HEK293 (cell line): ENCODE results near the gene DCAF5.

Experiments
- BCL6B ChIP-seq: fragments of 450-650 bp; formaldehyde crosslinking; IDR thresholded peaks from 2 replicates; pipeline ENCODE4 v1.5.1; 2017; ENCODE audit warnings: missing biosample characterization, missing genetic modification characterization
- KLF10 ChIP-seq: fragments of 450-650 bp; IDR thresholded peaks from 2 replicates; pipeline ENCODE4 v1.5.1; 2018; ENCODE audit warnings: missing biosample characterization, mild to moderate bottlenecking, missing genetic modification characterization
- MYNN ChIP-seq: fragments of 450-650 bp; formaldehyde crosslinking; IDR thresholded peaks from 2 replicates; pipeline ENCODE4 v1.5.1; 2016; ENCODE audit warnings: missing biosample characterization, missing genetic modification characterization, borderline replicate concordance
- PRDM1 ChIP-seq: fragments of 450-650 bp; formaldehyde crosslinking; IDR thresholded peaks from 2 replicates; pipeline ENCODE4; 2016; ENCODE audit warnings: missing biosample characterization, missing genetic modification characterization
- SETDB1 ChIP-seq: IDR thresholded peaks from one replicate; pipeline ENCODE4 v1.6.1; 2017; ENCODE audit warnings: mild to moderate bottlenecking, low read length, moderate library complexity, mixed read lengths; ENCODE audit not compliant: insufficient read length
- TSHZ1 ChIP-seq: fragments of 450-650 bp; formaldehyde crosslinking; IDR thresholded peaks from 2 replicates; pipeline ENCODE4 v1.5.1; 2016; ENCODE audit warnings: missing biosample characterization, missing genetic modification characterization, borderline replicate concordance
- YY1 ChIP-seq: fragments of 450-650 bp; formaldehyde crosslinking; IDR thresholded peaks from 2 replicates; pipeline ENCODE4 v1.5.1; 2018; ENCODE audit warnings: missing biosample characterization, missing genetic modification characterization
- ZBTB10 ChIP-seq: fragments of 450-650 bp; formaldehyde crosslinking; IDR thresholded peaks from 2 replicates; pipeline ENCODE4 v1.5.1; 2016; ENCODE audit warnings: missing biosample characterization, missing genetic modification characterization
- ZBTB17 ChIP-seq: fragments of 450-650 bp; formaldehyde crosslinking; IDR thresholded peaks from 2 replicates; pipeline ENCODE4 v1.5.1; 2016; ENCODE audit warnings: missing biosample characterization, missing genetic modification characterization
- ZBTB21 ChIP-seq: fragments of 450-650 bp; formaldehyde crosslinking; IDR thresholded peaks from 2 replicates; pipeline ENCODE4 v1.5.1; 2017; ENCODE audit warnings: missing biosample characterization, missing genetic modification characterization
- ZFHX2 ChIP-seq: fragments of 450-650 bp; formaldehyde crosslinking; conservative IDR thresholded peaks from 2 replicates; pipeline ENCODE4 v1.5.1; 2016; ENCODE audit warnings: missing biosample characterization, missing genetic modification characterization
- ZNF133 ChIP-seq: fragments of 450-650 bp; formaldehyde crosslinking; IDR thresholded peaks from 2 replicates; pipeline ENCODE4 v1.5.1; 2016; ENCODE audit warnings: missing biosample characterization, missing genetic modification characterization
- ZNF184 ChIP-seq: fragments of 450-650 bp; IDR thresholded peaks from 2 replicates; pipeline ENCODE4 v1.5.1; 2018; ENCODE audit warnings: missing biosample characterization, mild to moderate bottlenecking, missing genetic modification characterization
- ZNF2 ChIP-seq: fragments of 450-650 bp; formaldehyde crosslinking; IDR thresholded peaks from 2 replicates; pipeline ENCODE4 v1.5.1; 2016; ENCODE audit warnings: missing biosample characterization, missing genetic modification characterization
- ZNF335 ChIP-seq: fragments of 450-650 bp; formaldehyde crosslinking; conservative IDR thresholded peaks from 2 replicates; pipeline ENCODE4 v1.5.1; 2016; ENCODE audit warnings: missing biosample characterization, missing genetic modification characterization
- ZNF37A ChIP-seq: fragments of 450-650 bp; IDR thresholded peaks from 2 replicates; pipeline ENCODE4 v1.5.1; 2018; ENCODE audit warnings: missing biosample characterization, missing genetic modification characterization
- ZNF48 ChIP-seq: fragments of 450-650 bp; formaldehyde crosslinking; IDR thresholded peaks from 2 replicates; pipeline ENCODE4 v1.5.1; 2016; ENCODE audit warnings: missing biosample characterization, missing genetic modification characterization
- ZNF501 ChIP-seq: fragments of 450-650 bp; formaldehyde crosslinking; IDR thresholded peaks from 2 replicates; pipeline ENCODE4 v1.5.1; 2016; ENCODE audit warnings: missing biosample characterization, missing genetic modification characterization
- ZNF514 ChIP-seq: fragments of 450-650 bp; formaldehyde crosslinking; IDR thresholded peaks from 2 replicates; pipeline ENCODE4 v1.5.1; 2016; ENCODE audit warnings: missing biosample characterization, missing genetic modification characterization
- ZNF521 ChIP-seq: fragments of 450-650 bp; formaldehyde crosslinking; IDR thresholded peaks from 2 replicates; pipeline ENCODE4 v1.5.1; 2017; ENCODE audit warnings: missing biosample characterization, mild to moderate bottlenecking, missing genetic modification characterization
- ZNF544 ChIP-seq: fragments of 450-650 bp; formaldehyde crosslinking; IDR thresholded peaks from 2 replicates; pipeline ENCODE4 v1.5.0; 2017; ENCODE audit warnings: missing biosample characterization, missing genetic modification characterization
- ZNF558 ChIP-seq: fragments of 450-650 bp; formaldehyde crosslinking; IDR thresholded peaks from 2 replicates; pipeline ENCODE4 v1.5.1; 2016; ENCODE audit warnings: missing biosample characterization, missing genetic modification characterization
- ZNF561 ChIP-seq: fragments of 450-650 bp; IDR thresholded peaks from 2 replicates; pipeline ENCODE4 v1.5.1; 2018; ENCODE audit warnings: missing biosample characterization, missing genetic modification characterization, borderline replicate concordance
- ZNF624 ChIP-seq: fragments of 450-650 bp; formaldehyde crosslinking; IDR thresholded peaks from 2 replicates; pipeline ENCODE4 v1.5.1; 2017; ENCODE audit warnings: missing biosample characterization, missing genetic modification characterization
- ZNF645 ChIP-seq: fragments of 450-650 bp; formaldehyde crosslinking; IDR thresholded peaks from 2 replicates; pipeline ENCODE4; 2016; ENCODE audit warnings: missing biosample characterization, missing genetic modification characterization
- ZNF654 ChIP-seq: fragments of 450-650 bp; formaldehyde crosslinking; IDR thresholded peaks from 2 replicates; pipeline ENCODE4 v1.5.1; 2016; ENCODE audit warnings: low read depth, missing biosample characterization, missing genetic modification characterization
- ZNF660 ChIP-seq: fragments of 450-650 bp; IDR thresholded peaks from 2 replicates; pipeline ENCODE4 v1.5.1; 2018; ENCODE audit warnings: missing biosample characterization, mild to moderate bottlenecking, missing genetic modification characterization
- ZNF664 ChIP-seq: fragments of 450-650 bp; formaldehyde crosslinking; IDR thresholded peaks from 2 replicates; pipeline ENCODE4 v1.5.1; 2016; ENCODE audit warnings: missing biosample characterization, missing genetic modification characterization
- ZNF692 ChIP-seq: fragments of 450-650 bp; formaldehyde crosslinking; IDR thresholded peaks from 2 replicates; pipeline ENCODE4 v1.5.1; 2016; ENCODE audit warnings: missing biosample characterization, missing genetic modification characterization
- ZNF768 ChIP-seq: fragments of 450-650 bp; formaldehyde crosslinking; IDR thresholded peaks from 2 replicates; pipeline ENCODE4 v1.5.1; 2018; ENCODE audit warnings: missing biosample characterization, mild to moderate bottlenecking, missing genetic modification characterization
- ZNF830 ChIP-seq: fragments of 450-650 bp; IDR thresholded peaks from 2 replicates; pipeline ENCODE4 v1.5.0; 2018; ENCODE audit warnings: missing biosample characterization, missing genetic modification characterization, low read depth, mild to moderate bottlenecking, moderate library complexity
- ZSCAN16 ChIP-seq: fragments of 450-650 bp; formaldehyde crosslinking; IDR thresholded peaks from 2 replicates; pipeline ENCODE4 v1.5.1; 2016; ENCODE audit warnings: missing biosample characterization, missing genetic modification characterization

DCAF5 gene

GRCh38 chr14:69008421-69008884 lies 144.5 kb downstream of the DCAF5 start (continued):
- TF ChIP-seq TSHZ1 (tag by site-specific recombination) (no peak), ZNF514 (tag by site-specific recombination) (no peak), ZNF501 (tag by site-specific recombination) (no peak), SETDB1 (no peak), ZNF660 (peak; percentile 79), ZBTB17 (tag by site-specific recombination) (no peak), BCL6B (tag by site-specific recombination) (peak; percentile 47; the same call in 1 of the 2 replicates), MYNN (tag by site-specific recombination) (no peak), ZBTB21 (tag by site-specific recombination) (no peak), ZNF2 (tag by site-specific recombination) (no peak), PRDM1 (tag by site-specific recombination) (no peak), ZNF645 (no peak), YY1 (tag by site-specific recombination) (no peak), ZNF544 (tag by site-specific recombination) (peak; percentile 88), ZNF561 (tag by site-specific recombination) (peak; percentile 81), ZNF830 (tag by site-specific recombination) (peak; percentile 58; the same call in 1 of the 2 replicates), ZNF624 (tag by site-specific recombination) (no peak), KLF10 (tag by site-specific recombination) (0 out of 2 replicates have a peak, but pooled peaks have one; percentile 28), ZNF184 (tag by site-specific recombination) (0 out of 2 replicates have a peak, but pooled peaks have one; percentile 40), ZNF692 (tag by site-specific recombination) (no peak), ZNF48 (tag by site-specific recombination) (no peak), ZNF664 (tag by site-specific recombination) (no peak), ZFHX2 (tag by site-specific recombination) (no peak), ZNF37A (tag by site-specific recombination) (peak; percentile 81), ZNF133 (tag by site-specific recombination) (no peak), ZNF521 (no peak), ZSCAN16 (tag by site-specific recombination) (no peak), ZNF335 (peak; percentile 40; the same call in 1 of the 2 replicates), ZNF654 (tag by site-specific recombination) (no peak), ZBTB10 (tag by site-specific recombination) (no peak), ZNF768 (tag by site-specific recombination) (no peak), ZNF558 (tag by site-specific recombination) (no peak)
